Measurements from ENCODE around the gene HECW1. TPM values are rescaled to one million over a fixed set of nuclear protein-coding genes. Genes with fewer than 3 reads are reported as not detected.

The HECW1 gene
- total and polyA plus RNA-seq, 2 donors (not counting 1 experiment from before 2014, with no cell fraction given) = not detected

GRCh38 chr7:43083106-43083505 lies 29.3 kb upstream of the HECW1 start:
- ATAC-seq (ENCODE audit: low read depth) (no peak), DNase-seq (no peak)
- Histone ChIP-seq H3K4me1 (ENCODE audit: control insufficient read depth in 2 of 2, insufficient read depth in 2 of 2, low read length in 2 of 2) (no peaks in the 10 kb centered on the region), H3K4me2 (replicated peaks; ENCODE audit: low read depth, low read length, poor library complexity, severe bottlenecking) (no peak overlapping the region), H4K20me1 (ENCODE audit: control insufficient read depth, insufficient read depth, low read length, poor library complexity, severe bottlenecking) (no peaks in the 10 kb centered on the region), H3K4me3 (ENCODE audit: control extremely low read depth in 1 of 5, extremely low read depth in 1 of 5, insufficient read depth in 1 of 5, low read depth in 2 of 5, low read length in 4 of 5) (no peak overlapping the region), H3K9me3 (ENCODE audit: control extremely low read depth in 1 of 3, control insufficient read depth in 2 of 3, insufficient read depth in 1 of 3, low read length in 2 of 3) (peaks cover 0 to 3% (median 0%) of the 10 kb centered on the region in 3 donors), H3K27me3 (replicated peaks in 1 of 4; ENCODE audit: control extremely low read depth in 1 of 4, control insufficient read depth in 3 of 4, insufficient read depth in 4 of 4, low read length in 3 of 4) (no peaks in the 10 kb centered on the region), H3K36me3 (replicated peaks in 1 of 2; ENCODE audit: control extremely low read depth in 1 of 2, control insufficient read depth in 1 of 2, extremely low read depth in 1 of 2, insufficient read depth in 2 of 2, low read length in 1 of 2) (no peaks in the 10 kb centered on the region), H3K9ac (ENCODE audit: low read length) (no peak overlapping the region), H2AFZ (ENCODE audit: insufficient read depth, low read depth, low read length, poor library complexity, severe bottlenecking) (no peak overlapping the region), H3K27ac (ENCODE audit: low read length in 2 of 2) (no peak overlapping the region), H3K79me2 (ENCODE audit: control insufficient read depth, insufficient read depth, low read length) (no peaks in the 10 kb centered on the region)
- ChIA-PET POLR2A (no interaction called here), CTCF (no interaction called here)
- no CpG with 5 or more reads among the region's 2 CpGs for WGBS (ENCODE audit: insufficient coverage)
- intact Hi-C loops (cut with micrococcal nuclease) = no loop called here
- Mint-ChIP-seq H3K9me3 (ENCODE audit: insufficient read depth) (no peaks in the 10 kb centered on the region), H3K4me1 (no peaks in the 10 kb centered on the region), H3K27ac (no peak overlapping the region), H3K27me3 (peaks cover 53% of the 10 kb centered on the region), H3K4me3 (no peak overlapping the region)
- no peak for TF ChIP-seq EZH2 (IDR thresholded peaks at IDR 0.05; ENCODE audit: borderline replicate concordance, insufficient read depth, low read depth, low read length, poor library complexity, severe bottlenecking)
- TF ChIP-seq CTCF (IDR thresholded peaks at IDR 0.05) = no peak

GRCh38 chr7:43085017-43085416 lies 27.4 kb upstream of the HECW1 start:
- H3K27me3 Mint-ChIP-seq = peaks cover 57% of the 10 kb centered on the region

More at GRCh38 chr7:43085017-43085416, 27.4 kb upstream of the HECW1 start:
- Histone ChIP-seq H3K27ac (ENCODE audit: low read length in 2 of 2) (no peak overlapping the region), H3K4me2 (replicated peaks; ENCODE audit: low read depth, low read length, poor library complexity, severe bottlenecking) (no peak overlapping the region), H4K20me1 (ENCODE audit: control insufficient read depth, insufficient read depth, low read length, poor library complexity, severe bottlenecking) (no peaks in the 10 kb centered on the region), H3K79me2 (ENCODE audit: control insufficient read depth, insufficient read depth, low read length) (no peaks in the 10 kb centered on the region), H3K4me1 (ENCODE audit: control insufficient read depth in 2 of 2, insufficient read depth in 2 of 2, low read length in 2 of 2) (no peaks in the 10 kb centered on the region), H3K4me3 (ENCODE audit: control extremely low read depth in 1 of 5, extremely low read depth in 1 of 5, insufficient read depth in 1 of 5, low read depth in 2 of 5, low read length in 4 of 5) (no peak overlapping the region), H2AFZ (ENCODE audit: insufficient read depth, low read depth, low read length, poor library complexity, severe bottlenecking) (no peak overlapping the region), H3K36me3 (replicated peaks in 1 of 2; ENCODE audit: control extremely low read depth in 1 of 2, control insufficient read depth in 1 of 2, extremely low read depth in 1 of 2, insufficient read depth in 2 of 2, low read length in 1 of 2) (no peaks in the 10 kb centered on the region), H3K27me3 (replicated peaks in 1 of 4; ENCODE audit: control extremely low read depth in 1 of 4, control insufficient read depth in 3 of 4, insufficient read depth in 4 of 4, low read length in 3 of 4) (no peaks in the 10 kb centered on the region), H3K9me3 (ENCODE audit: control extremely low read depth in 1 of 3, control insufficient read depth in 2 of 3, insufficient read depth in 1 of 3, low read length in 2 of 3) (peaks cover 0 to 3% (median 0%) of the 10 kb centered on the region in 3 donors), H3K9ac (ENCODE audit: low read length) (no peak overlapping the region)
- DNase-seq (no peak), ATAC-seq (ENCODE audit: low read depth) (no peak)
- TF ChIP-seq CTCF (IDR thresholded peaks at IDR 0.05) (no peak), EZH2 (IDR thresholded peaks at IDR 0.05; ENCODE audit: borderline replicate concordance, insufficient read depth, low read depth, low read length, poor library complexity, severe bottlenecking) (no peak)
- Mint-ChIP-seq H3K27ac (no peak overlapping the region), H3K4me3 (no peak overlapping the region), H3K4me1 (no peaks in the 10 kb centered on the region), H3K9me3 (ENCODE audit: insufficient read depth) (peaks cover 3% of the 10 kb centered on the region)
- ChIA-PET POLR2A (no interaction called here), CTCF (no interaction called here)
- intact Hi-C loops (cut with micrococcal nuclease) = no loop called here
- WGBS (ENCODE audit: insufficient coverage) = 71% methylated on average over 1 of the region's 2 CpGs

All from B cell (primary cell).